Fibroblast of villous mesenchyme (primary cell): ENCODE results near the gene NELL1. TPM values are rescaled to one million over a fixed set of nuclear protein-coding genes. Genes with fewer than 3 reads are reported as not detected.

Experiments
- DNase-seq: peaks from one replicate; pipeline ENCODE4 v3.0.0-alpha.2; 2010; ENCODE audit warnings: low read depth
- H3K4me3 ChIP-seq: 2 replicates; pipeline ENCODE4 v1.5.1; 2011; ENCODE audit warnings: low read depth, mild to moderate bottlenecking, low read length
- total RNA-seq: library from RNA; depleted of rRNA; stranded (reverse); fragments of >200 nt; gene quantifications from 2 replicates; pipeline ENCODE4 v1.2.3, GENCODE V29; 2012
- TF ChIP-seq, protein P1 (sequence below): IDR thresholded peaks from 2 replicates; pipeline ENCODE4 v1.5.1; 2012; ENCODE audit warnings: low read depth, mild to moderate bottlenecking, low read length; ENCODE audit not compliant: insufficient read depth

The NELL1 gene
- total RNA-seq, 1 donor, result not detected

DNA sequence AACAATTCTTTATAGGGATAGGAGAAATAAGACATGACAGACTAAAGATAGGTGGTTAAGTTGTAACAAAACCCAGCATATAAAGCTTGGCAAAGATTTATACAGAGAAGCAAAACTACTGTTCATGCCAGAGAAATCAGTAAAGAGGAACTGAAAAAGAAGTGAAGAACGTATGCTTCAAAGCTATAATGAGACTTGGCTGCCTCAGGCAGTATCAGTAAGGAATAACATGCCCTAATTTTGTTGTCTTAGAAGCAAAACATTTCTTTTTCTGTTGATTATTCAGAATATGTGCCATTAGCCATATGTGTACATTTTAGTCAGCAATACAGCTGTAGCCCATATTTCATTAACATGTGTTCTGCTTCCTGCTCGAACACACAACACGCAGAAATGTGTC is 403.2 kb downstream of the NELL1 start:
- no peak overlapping the region for H3K4me3 ChIP-seq
- DNase-seq, result no peak
- TF ChIP-seq, protein P1, sequence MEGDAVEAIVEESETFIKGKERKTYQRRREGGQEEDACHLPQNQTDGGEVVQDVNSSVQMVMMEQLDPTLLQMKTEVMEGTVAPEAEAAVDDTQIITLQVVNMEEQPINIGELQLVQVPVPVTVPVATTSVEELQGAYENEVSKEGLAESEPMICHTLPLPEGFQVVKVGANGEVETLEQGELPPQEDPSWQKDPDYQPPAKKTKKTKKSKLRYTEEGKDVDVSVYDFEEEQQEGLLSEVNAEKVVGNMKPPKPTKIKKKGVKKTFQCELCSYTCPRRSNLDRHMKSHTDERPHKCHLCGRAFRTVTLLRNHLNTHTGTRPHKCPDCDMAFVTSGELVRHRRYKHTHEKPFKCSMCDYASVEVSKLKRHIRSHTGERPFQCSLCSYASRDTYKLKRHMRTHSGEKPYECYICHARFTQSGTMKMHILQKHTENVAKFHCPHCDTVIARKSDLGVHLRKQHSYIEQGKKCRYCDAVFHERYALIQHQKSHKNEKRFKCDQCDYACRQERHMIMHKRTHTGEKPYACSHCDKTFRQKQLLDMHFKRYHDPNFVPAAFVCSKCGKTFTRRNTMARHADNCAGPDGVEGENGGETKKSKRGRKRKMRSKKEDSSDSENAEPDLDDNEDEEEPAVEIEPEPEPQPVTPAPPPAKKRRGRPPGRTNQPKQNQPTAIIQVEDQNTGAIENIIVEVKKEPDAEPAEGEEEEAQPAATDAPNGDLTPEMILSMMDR, result no peak

DNA sequence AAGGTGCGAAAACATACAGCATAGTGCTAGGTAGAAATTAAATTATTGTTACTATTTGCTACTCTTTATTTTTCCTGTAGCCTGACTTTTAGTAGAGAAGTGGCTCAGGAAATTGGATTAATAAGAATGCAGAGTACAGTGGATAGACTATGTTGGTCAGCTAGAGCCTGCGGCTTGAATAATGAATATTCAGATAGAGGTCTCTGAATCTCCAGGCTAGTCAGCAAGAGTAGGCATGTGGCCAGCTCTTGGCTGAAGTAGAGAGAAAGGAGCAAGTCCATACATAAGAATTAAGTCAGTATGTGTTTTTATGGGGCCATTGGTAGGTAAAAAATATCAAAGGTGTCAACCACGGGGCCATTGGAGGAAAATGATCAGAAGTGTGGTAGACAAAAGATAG is 413.5 kb downstream of the NELL1 start:
- H3K4me3 ChIP-seq, result no peak overlapping the region
- DNase-seq, result no peak
- TF ChIP-seq, protein P1, result no peak

DNA sequence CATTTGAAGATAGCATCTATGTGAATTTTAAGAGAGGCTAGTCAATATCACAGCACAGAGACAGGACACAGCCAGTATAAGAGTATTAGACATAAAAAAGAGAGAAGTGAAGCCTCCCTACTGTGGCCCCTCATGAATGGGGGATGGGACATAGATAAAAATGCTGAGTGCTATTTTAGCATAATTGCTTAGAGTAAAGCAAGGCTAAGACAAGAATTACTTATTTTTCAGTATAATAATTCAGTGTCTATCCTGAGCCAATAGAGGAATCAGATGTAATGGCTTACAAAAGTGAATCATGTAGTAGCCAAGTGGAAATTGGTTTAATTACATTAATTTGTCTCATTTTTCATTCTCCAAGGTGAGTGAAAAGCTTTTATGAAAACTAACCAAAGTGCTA is 419.5 kb downstream of the NELL1 start:
- H3K4me3 ChIP-seq, result no peak overlapping the region
- TF ChIP-seq, protein P1, result no peak
- DNase-seq, result no peak

DNA sequence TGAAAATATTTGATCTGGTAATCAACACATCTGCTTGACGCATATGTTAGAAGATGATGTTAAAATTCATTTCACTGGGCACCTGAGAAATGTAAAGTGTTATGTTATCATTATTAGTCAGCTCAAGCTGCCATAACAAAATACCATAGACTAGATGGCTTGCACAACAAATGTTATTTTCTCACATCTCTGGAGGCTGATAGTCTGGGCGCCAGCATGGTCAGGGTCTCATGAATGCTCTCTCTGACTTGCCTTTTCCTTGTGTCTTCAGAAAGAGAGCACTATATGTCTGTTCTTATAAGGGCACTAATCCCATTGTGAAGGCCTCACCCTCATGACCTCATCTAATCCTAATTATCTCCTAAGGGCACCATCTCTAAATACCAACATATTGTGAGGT is 435.3 kb downstream of the NELL1 start:
- no peak for DNase-seq
- H3K4me3 ChIP-seq, result no peak overlapping the region
- TF ChIP-seq, protein P1, result no peak

DNA sequence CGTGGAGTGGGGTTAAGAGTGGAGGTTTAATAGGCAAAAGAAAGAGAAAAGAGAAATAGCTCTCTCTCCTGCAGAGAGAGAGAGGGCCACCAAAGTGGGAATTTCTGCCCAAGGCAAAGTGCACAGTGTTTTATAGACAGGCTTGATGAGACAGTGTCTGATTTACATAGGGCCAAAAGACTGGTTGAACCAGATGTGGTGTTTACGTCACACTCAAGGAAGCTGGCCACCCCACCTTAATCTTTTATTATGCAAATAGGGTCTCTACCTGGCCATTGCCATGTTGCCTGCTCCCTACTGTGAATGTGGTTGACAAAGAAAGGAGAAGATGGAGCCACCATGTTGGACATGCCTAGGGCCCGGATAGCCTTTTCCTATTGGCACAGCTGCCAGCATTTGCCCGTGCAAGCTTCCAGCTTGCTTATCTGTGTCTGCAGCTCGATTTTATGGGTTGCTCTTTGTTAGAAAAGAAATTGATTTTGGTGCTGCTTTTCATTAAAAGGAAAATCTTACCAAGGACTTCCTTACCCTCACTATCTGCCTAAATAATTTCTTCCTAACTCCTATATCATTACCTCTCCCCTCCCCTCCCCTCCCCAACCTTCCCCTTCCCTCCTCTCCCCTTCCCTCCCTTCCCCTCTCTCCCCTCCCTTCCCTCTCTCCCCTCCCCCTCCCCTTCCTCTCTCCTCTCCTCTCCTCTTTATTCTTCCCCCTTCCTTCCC is 436.0 kb downstream of the NELL1 start:
- DNase-seq, result no peak
- H3K4me3 ChIP-seq, result no peak overlapping the region
- TF ChIP-seq, protein P1, result no peak

DNA sequence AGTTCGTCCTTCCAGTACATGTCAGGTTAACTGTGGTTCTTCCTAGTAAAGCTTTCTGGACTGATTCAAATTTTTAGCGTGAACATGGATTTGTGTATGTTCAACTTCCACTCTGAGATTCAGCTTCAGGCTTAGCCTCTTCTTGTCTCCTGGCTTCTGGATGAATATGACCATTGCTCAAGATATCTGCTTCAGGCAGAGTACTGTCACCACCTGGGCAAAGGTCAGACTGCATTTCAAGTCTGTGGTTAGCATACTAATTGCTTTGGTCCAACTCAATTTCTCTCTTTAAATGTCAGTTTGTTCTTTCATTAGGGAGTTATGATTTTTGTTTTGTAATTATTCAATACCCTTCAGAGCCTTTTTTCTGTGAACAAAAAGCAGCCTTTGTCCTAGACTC is 440.0 kb downstream of the NELL1 start:
- TF ChIP-seq, protein P1, result no peak
- no peak overlapping the region for H3K4me3 ChIP-seq
- DNase-seq, result no peak

DNA sequence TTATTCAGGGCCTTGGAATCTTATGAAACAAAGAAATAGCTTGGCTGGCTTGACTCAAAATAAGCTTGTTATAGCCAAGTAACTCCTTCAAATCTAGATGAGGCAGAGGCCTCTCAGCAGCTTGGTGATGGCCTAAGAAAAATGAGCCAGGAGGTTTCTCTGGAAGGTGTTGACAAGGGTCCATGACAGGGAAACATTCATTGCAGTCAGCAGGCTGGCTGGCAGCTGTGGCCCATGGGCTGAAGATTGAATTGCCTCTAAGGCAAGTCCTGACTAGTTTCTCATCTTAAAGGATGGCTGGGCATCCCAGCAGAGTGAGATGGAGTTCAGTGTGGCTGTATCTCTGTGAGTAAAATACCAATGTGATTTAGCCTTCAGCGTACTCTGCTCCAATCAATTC is 441.0 kb downstream of the NELL1 start:
- TF ChIP-seq, protein P1, result no peak
- no peak for DNase-seq

More for the DNA sequence above, 441.0 kb downstream of the NELL1 start:
- H3K4me3 ChIP-seq, result no peak overlapping the region
